Lower leg skin (tissue), 3 donors: ENCODE results near the gene HNRNPL.

Experiments used
- POLR2A ChIP-seq, 2 donors: fragments of 450-650 bp; IDR thresholded peaks; one replicate each; pipeline ENCODE4 v1.6.1; 2016 to 2017; ENCODE audit warnings: antibody characterized with exemption in 2 of 2, mild to moderate bottlenecking in 1 of 2, moderate library complexity in 1 of 2
- TF ChIP-seq, protein P1 (sequence below), 3 donors: fragments of 450-650 bp; IDR thresholded peaks; one replicate each; pipeline ENCODE4 v1.5.1; 2016; ENCODE audit warnings: antibody characterized with exemption in 3 of 3, mild to moderate bottlenecking in 3 of 3, moderate library complexity in 2 of 3

GRCh38 chr19:38862321-38863059 is 12.7 kb upstream of the HNRNPL start:
- TF ChIP-seq, protein P1, sequence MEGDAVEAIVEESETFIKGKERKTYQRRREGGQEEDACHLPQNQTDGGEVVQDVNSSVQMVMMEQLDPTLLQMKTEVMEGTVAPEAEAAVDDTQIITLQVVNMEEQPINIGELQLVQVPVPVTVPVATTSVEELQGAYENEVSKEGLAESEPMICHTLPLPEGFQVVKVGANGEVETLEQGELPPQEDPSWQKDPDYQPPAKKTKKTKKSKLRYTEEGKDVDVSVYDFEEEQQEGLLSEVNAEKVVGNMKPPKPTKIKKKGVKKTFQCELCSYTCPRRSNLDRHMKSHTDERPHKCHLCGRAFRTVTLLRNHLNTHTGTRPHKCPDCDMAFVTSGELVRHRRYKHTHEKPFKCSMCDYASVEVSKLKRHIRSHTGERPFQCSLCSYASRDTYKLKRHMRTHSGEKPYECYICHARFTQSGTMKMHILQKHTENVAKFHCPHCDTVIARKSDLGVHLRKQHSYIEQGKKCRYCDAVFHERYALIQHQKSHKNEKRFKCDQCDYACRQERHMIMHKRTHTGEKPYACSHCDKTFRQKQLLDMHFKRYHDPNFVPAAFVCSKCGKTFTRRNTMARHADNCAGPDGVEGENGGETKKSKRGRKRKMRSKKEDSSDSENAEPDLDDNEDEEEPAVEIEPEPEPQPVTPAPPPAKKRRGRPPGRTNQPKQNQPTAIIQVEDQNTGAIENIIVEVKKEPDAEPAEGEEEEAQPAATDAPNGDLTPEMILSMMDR (IDR thresholded peaks at IDR 0.05): no peak
- TF ChIP-seq POLR2A (IDR thresholded peaks at IDR 0.05): no peak
